GM18858 (cell line): ENCODE results near the gene LMF1.

Source experiments
- ATAC-seq: cut with Tn5 transposase; IDR thresholded peaks from one replicate; pipeline ENCODE4 v1.9.1; 2021; ENCODE audit not compliant: unreplicated experiment

LMF1 gene

DNA sequence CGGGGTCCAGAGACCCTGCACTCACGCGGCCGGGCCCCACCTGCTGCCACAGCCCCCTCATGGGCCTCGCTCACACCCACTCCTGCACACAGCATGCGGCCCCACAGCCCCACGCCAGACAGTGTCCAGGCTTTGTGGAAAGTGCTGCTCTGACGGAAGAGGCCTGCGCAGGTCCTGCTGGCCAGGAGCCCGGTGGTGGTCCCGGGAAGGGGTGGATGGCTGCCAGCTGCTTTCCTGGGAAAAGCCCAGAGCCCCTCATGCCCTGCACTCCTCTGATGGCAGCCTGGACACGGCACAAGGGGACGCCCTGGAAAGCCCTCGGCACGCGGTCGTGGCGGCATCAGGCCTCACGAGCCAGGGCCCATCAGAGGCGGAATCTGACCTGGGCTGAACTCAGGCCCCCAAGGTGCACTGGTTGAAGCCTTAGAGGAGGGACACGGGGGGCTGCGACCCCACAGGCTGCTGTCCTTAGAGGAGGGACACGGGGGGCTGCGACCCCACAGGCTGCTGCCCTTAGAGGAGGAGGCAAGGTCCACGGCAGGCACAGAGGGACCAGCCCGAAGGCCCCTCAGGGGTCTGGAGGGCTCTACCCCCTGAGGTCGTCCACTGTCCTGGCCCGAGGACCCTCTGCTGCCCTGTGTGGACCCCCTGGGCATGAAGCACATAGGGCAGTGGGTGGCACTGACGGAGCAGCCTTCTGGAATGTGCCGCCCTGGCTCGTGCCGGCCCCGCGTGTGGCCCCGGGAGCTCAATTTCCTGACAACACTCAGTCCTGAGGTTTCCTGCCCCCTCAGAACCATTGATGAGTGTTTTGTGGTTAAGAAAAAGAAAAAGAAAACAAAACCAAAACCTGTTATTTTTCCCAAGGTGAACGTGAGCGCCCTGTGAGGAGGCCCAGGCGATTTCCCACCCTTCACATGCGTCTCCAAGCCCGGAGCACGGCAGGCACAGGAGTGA is 32.9 kb upstream of the LMF1 start:
- ATAC-seq: no peak

DNA sequence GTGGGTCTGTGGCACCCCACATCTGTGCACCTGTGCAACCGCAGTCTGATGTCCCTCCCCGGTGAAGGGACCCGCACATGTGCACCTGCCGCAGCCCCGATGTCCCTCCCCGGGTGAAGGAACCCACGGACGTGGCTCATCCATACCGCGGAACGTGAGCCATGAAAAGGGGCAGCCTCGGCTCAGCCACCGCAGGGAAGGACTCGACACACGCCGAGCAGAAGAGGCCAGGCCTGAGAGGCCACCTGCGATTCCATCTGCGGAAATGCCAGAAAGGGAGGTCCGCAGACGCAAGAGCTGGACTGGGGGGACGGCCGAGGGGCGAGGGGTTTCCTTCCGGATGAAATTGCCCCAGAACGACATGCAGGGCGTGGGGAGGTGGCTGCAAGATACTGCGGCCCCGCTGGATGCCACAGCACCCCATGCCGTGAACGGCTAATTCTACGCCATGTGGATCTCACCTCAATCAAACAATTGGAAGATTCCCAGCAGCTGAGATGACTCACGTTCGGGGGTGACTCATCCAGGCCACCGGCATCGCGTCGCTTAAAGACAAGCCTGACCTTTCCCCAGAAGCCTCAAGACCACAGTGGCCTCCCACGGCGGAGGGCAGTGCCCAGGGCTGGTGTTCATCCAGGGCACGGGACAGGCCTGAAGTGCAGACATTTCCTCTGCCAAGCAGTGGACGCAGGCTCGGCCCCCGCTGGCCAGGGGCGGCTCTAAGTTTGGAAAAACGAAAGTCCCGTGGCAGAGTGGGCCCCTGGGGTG is 31.8 kb upstream of the LMF1 start:
- no peak for ATAC-seq

DNA sequence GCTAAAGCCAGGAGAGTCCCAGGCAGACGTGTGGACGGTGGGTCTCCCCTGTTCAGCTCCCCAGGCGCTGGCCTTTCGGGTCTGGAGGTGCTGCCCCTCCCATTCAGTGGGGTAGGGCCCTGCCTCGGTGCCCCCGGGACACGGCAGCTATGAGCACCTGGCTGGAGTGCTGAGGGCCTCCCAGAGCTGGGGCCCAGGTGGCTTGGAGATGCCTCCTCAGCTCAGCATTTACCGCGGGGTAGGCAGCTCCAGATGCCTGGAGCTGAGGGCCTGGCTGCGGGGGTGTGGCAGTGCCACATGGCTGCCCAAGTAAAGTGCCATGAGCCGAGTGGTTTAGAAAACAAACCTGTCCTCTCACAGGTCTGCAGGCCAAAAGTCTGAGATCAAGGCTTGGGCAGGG is 30.3 kb upstream of the LMF1 start:
- no peak for ATAC-seq

- no peak for ATAC-seq
Measured at GRCh38 chr16:1000608-1001007, 29.8 kb upstream of the LMF1 start.

DNA sequence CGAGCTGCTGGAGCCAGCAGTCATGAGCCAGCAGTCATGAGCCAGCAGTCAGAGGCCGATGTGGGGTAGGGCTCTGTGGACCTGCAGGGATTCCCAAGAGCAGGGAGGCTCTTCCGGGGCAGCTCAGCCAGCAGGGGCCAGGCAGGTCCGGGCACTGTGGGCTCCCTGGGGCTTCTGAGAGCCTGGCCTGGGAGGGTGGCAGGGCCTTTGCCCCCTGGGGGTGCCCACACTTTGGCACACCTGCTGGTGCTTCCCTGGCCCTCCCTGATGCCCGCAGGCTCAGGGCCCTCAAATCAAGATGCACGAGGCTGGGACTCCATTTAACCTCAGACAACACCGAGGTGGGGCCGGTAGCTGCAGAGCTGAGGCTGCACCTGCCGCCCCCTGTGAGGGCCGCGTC is 28.9 kb upstream of the LMF1 start:
- ATAC-seq: no peak

GRCh38 chr16:998615-999014 is 27.8 kb upstream of the LMF1 start:
- no peak for ATAC-seq

DNA sequence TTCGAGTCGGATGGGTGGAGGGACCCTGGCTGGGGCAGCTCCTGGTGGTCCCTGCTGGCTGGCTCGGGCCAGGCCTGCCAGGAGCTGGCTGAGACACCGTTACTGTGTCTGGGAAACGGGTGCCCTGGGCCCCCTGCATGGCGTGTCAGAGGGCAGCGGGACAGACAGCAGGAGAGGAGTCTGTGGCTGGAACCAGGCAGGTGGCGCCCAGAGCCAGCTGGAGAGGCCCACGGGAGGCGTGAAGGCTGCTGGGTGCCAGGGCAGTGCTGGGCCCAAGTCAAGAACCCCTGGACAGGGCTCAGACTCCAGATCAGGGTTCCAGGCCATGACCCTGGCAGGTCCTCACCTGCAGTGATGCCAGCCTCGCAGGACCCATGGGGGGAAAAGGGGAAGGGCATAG is 27.4 kb upstream of the LMF1 start:
- no peak for ATAC-seq

- ATAC-seq: no peak
Measured at GRCh38 chr16:997440-998051, 26.8 kb upstream of the LMF1 start.

DNA sequence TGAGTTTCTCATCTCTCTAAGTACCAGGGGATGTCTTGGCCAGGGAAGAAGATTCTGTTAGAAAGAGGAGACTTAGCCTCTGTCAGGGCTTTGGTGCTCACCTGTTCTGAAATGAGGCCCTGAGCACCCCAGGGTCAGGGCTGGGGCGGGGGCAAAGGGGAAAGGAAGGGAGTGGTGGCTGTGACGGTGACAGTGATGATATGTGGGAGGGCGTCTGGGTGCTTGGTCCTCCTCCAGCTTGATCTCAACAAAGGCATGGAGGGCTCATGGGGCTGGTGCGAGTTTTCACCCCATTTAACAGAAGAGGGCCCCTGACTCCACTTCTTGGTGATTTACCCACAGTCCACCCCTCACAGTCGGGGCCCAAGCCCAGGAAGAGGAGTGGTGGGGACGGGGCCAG is 25.9 kb upstream of the LMF1 start:
- no peak for ATAC-seq

DNA sequence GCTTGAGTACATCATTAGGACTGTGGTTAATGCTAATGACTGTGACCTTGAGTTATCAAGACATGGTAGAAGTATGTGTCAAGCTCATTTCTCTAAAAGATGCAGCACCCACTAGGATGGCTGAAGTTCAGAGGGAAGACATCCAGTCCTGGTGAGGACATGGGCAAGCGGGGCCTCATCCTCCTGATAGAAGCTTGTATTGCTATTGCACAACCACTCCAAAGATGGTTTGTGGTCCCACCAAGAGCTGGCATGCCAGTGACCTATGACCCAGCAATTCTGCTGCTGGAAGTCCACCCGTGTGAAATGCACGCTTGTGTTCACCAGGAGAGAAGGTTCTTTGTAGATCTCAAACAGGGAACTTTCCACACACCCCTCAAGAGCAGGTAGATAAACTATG is 25.0 kb upstream of the LMF1 start:
- ATAC-seq: no peak

DNA sequence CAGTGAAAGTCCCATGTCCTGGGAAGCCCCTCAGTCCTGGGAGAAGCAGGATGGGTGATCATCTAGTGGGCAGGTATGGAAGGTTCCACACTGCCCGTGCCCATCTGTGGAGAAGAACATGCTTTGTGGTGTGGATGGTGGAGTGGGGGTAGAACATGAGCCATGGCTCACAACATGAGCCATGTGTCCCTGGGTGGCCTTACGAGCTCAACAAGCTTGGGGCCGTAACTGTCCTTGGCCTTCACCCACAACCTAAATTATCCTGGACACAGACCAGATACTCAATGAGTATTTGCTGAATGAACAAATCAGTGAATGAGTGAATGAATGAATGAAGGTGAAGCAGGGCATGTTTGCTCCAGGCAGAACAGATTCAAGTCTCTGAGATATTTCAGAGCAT is 24.3 kb upstream of the LMF1 start:
- no peak for ATAC-seq

DNA sequence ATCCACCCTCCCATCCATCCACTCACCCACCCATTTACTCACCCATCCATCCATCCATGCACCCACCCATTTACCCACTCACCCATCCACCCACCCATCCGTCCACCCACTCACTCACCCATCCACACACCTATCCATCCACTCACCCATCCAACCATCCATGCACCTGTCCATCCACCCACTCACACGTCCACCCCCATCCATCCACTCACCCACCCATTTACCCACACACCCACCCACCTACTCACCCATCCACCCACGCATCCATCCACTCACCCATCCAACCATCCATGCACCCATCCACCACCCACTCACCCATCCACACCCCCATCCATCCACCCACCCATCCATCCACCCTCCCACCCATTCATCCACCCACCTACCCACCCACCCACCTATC is 22.9 kb upstream of the LMF1 start:
- ATAC-seq: no peak

- no peak for ATAC-seq
Measured at GRCh38 chr16:991773-992172, 21.0 kb upstream of the LMF1 start.

GRCh38 chr16:991345-991744 is 20.6 kb upstream of the LMF1 start:
- no peak for ATAC-seq

DNA sequence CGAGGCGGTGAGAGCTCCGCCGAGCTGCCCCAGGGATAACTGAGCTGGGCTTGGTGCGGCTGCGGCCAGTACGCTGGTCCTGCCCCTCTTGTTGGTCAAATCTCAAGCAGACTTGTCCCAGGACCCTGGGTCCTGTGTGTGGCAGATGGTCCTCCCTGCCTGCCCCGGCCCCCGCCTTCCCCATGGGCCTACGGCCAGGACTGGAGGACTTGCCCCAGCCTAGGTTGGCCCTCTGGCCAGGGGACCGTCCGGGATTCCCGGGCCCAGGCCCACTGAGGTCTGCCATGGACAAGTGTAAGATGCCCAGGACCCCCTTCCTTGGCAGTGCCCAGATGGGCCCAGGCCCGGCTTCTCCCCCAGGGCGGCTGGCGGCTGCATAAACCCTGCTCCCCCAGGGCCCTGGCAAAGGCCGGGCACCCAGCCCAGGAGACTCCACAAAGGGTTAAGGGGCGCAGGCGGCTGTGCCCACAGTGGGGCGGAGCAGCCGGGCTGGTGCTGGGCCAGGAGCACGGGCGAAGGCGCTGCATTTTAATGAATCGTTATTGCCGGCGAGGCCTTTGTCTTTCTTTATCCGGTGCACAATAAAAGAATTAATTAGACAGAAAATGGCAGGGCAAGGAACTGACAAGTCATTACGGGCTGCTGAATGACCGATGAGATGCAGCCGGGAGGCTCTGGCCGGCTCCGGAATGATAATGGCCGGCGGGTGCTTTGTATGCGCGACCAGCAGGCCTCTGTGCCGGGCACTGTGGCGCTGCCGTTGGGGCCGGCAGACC is 19.9 kb upstream of the LMF1 start:
- no peak for ATAC-seq

DNA sequence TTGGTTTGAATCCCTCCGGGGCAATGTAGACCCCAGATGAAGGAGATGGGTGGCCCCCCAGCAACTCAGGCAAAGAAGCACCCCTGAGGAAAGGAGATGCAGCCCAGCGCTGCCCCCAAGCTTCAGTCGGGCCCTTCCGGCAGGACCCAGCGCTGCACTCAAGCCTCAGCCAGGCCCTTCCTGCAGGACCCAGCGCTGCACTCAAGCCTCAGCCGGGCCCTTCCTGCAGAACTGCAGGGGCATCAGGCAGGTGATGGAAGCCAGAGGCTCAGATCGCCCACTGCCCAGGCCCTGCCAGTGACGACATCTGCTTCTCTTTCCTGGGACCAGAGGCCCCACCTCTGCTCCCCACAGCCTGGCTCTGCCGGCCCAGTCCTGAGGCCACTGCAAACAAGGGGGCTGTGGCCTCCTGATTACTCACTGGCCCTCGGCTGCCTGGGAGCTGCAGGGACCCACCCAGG is 18.6 kb upstream of the LMF1 start:
- no peak for ATAC-seq

DNA sequence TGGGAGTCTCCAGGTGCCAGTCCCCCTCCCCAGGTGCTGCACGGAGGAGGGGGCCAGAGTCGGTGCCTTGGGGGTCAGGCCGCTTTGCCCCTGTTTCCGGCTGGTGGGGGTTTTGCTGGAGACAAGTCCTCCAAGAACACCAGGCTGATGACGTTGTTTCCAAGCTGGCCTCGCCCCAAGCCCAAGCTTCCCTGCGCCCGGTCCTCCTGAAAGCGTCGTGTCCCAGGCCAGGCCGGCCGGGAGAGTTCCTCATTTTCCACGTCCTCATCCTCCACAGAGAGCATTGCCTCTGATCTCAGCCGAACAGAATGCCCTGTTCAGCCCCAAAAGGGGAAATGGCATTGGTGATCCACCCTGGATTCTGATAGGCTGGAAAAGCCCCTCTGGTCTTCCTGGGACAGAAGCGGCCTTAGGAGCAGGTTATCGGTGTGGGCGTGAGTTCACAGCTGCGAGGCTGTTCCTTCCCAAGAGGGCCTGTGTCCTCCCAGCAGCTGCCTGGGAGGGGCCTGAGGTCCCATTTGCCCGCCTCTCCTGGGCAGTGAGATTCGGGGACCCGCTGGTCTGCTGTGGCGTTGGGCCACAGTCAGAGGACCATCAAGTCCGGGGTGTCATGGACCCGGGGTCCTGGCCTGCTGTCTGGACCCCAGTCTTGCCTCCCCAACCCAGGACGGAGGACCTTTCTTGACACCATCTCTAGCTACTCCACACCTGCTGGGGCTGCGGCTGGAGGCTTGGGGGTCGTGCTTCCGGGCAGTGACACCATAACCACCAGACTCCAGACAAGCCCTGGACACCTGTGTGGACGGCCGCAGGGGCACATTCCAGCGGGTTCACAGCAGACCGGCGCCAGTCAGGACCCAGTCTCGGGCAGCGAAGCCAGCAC is 17.9 kb upstream of the LMF1 start:
- ATAC-seq: no peak

DNA sequence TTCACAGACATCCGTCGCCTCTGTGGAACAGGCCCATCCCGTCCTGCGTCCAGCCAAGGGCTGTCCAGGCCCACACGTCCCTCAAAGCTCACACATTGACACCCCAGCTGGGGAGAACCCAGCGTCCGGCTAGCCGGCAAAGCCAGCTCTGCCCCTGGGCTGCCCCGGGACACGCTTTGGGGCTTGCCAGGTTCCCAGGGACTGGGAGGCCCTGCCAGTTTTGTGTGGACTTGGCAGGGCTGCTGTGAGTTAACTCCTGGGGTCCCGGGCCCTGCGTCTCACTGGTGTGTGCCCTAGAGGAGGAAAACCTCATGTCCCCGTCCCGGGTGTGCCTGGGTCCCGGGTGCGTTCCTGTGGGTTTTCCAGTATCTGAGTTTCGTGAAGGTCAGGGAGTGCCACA is 17.1 kb upstream of the LMF1 start:
- no peak for ATAC-seq

DNA sequence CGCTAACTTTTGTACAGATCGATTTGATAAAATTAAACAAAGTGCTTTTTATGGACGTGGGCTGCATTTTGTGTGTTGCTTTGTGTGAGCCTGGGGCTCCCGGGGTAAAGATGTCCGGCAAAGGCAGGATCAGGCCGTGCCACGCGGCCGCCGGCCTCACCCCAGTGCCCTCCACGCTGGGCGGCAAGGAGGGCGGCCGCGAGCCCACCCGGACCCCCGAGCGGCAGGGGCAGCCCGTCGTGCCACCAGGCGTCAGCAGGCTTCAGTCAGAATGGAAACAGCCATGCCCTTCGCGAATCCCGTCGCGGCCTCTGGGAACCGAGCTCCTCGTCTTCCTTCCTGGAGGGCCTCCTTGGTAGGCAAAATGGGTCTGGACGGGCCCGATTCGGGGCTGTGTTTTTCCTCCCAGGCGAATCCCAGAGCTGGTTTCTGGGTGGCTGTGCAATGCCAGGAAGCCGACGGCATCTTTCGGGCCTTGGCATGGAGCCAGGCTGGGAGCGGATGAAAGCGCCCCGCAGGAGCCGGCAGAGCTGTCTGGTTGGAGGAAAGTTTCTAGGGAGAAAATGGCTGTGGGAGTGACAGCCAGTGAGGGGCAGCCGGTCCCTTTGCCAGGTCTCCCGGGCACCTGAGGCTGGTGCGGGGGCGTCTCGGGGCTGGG is 16.3 kb upstream of the LMF1 start:
- ATAC-seq: no peak
